Stimulated activated naive CD4-positive, alpha-beta T cell treated with Interleukin-2 at 50 U/mL for 16 hours (primary cell): Measurements from ENCODE around the gene KCNK7.
"Not testable (repeated sequence)": the region's sequence is repeated elsewhere in the genome, so short reads cannot be mapped to it uniquely, and the experiment has no call there.

Experiments
- DNase-seq: peaks from one replicate; lab custom pipeline; 2025; lab: John Stamatoyannopoulos, UW

Gene KCNK7

GRCh38 chr11:65572356-65573051 is 23.1 kb downstream of the KCNK7 start, which contains the start of gene FAM89B:
FAM89B (plus strand) TSS chr11:65572538; CDS start chr11:65572670, 132 bp downstream.
- DNase-seq = peak; percentile 89

GRCh38 chr11:65571940-65572339 is 23.7 kb downstream of the KCNK7 start:
- DNase-seq = no peak

- no peak for DNase-seq
These were observed 24.2 kb downstream of the KCNK7 start for GRCh38 chr11:65571420-65571819.

GRCh38 chr11:65569973-65570918 is 25.4 kb downstream of the KCNK7 start, which contains the start of gene ZNRD2:
ZNRD2 (plus strand) TSS chr11:65570477; CDS start chr11:65570492, 15 bp downstream.
- DNase-seq = peak; percentile 100

- DNase-seq = peak; percentile 79
These were observed 26.2 kb downstream of the KCNK7 start for GRCh38 chr11:65569164-65569972.

GRCh38 chr11:65565624-65566453 is 29.8 kb downstream of the KCNK7 start:
- DNase-seq = no peak

GRCh38 chr11:65564879-65565559 is 30.6 kb downstream of the KCNK7 start:
- DNase-seq = not testable (repeated sequence)

GRCh38 chr11:65563601-65564000 is 32.0 kb downstream of the KCNK7 start:
- DNase-seq = no peak

GRCh38 chr11:65562788-65563187 is 32.8 kb downstream of the KCNK7 start:
- DNase-seq = no peak

- DNase-seq = no peak
These were observed 33.6 kb downstream of the KCNK7 start for GRCh38 chr11:65562020-65562419.

- no peak for DNase-seq
These were observed 34.8 kb downstream of the KCNK7 start for GRCh38 chr11:65560555-65561418.

GRCh38 chr11:65559951-65560537 is 35.6 kb downstream of the KCNK7 start:
- DNase-seq = no peak

- DNase-seq = no peak
These were observed 36.1 kb downstream of the KCNK7 start for GRCh38 chr11:65559535-65559934.

- no peak for DNase-seq
These were observed 36.6 kb downstream of the KCNK7 start for GRCh38 chr11:65558930-65559509.

GRCh38 chr11:65558002-65558929 is 37.3 kb downstream of the KCNK7 start, which contains the start of gene LTBP3:
LTBP3 (minus strand) TSS chr11:65558359; CDS start chr11:65557959, 400 bp downstream.
- no peak for DNase-seq

GRCh38 chr11:65557280-65558001 is 38.2 kb downstream of the KCNK7 start:
- no peak for DNase-seq
